NT2/D1 (cell line): ENCODE data around the gene NFYC.

Source experiments
- SUZ12 ChIP-seq: IDR thresholded peaks from 2 replicates; pipeline ENCODE4 v1.6.1; 2011; ENCODE audit not compliant: insufficient read length, insufficient read depth; ENCODE audit errors: extremely low read depth
- YY1 ChIP-seq: IDR thresholded peaks from 2 replicates; pipeline ENCODE4 v1.6.1; 2011; ENCODE audit not compliant: insufficient read length, insufficient read depth

DNA sequence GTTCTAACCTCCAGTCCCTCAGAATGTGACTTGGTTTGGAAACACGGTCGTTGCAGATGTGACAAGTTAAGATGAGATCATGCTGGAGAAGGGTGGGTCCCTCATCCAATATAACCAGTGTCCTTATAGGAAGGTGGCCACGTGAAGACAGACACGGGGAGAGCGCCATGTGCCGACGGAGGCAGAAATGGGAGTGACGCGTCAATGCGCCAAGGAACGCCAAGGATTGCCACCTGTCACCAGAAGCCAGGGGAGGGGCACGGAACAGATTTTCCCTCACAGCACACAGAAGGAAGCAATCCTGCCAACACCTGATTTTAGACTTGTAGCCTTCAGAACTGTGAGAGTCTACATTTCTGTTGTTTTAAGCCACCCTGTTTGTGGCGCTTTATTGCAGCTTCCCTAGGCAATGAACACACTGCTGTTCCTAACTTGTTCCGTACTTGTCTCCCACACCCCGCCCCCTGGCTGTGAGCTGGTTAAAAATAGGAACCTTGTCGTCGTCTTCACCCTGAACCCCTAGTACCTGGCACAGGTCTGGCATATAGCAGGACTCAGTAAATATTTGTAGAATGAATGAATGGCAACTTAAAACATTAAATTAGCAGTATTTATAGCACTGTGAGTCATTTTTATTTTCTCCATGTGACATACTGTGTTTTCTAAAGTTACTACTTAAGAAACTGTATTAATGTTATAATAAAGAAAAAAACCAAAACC is 40.2 kb upstream of the NFYC start:
- no peak for TF ChIP-seq SUZ12
- TF ChIP-seq YY1, result no peak
